ACC112 (cell line): ENCODE results near the gene FAM110C.
"Not testable (repeated sequence)": the region's sequence is repeated elsewhere in the genome, so short reads cannot be mapped to it uniquely, and the experiment has no call there.

Experiments
- H2AFZ ChIP-seq: fragments of 200-600 bp; sonication (generic); one replicate; pipeline ENCODE4 v1.6.0; 2017; ENCODE audit warnings: antibody characterized with exemption, low read length; ENCODE audit not compliant: unreplicated experiment
- H3K27ac ChIP-seq: fragments of 200-600 bp; sonication (generic); 2 replicates; pipeline ENCODE4 v1.5.1; 2014; ENCODE audit warnings: low read depth, mild to moderate bottlenecking, antibody characterized with exemption, low read length, moderate library complexity
- H3K27me3 ChIP-seq: fragments of 200-600 bp; sonication (generic); 2 replicates; pipeline ENCODE4 v1.6.1; 2014; ENCODE audit warnings: mild to moderate bottlenecking, antibody characterized with exemption, low read length, moderate library complexity, mixed read lengths; ENCODE audit not compliant: insufficient read depth
- H3K36me3 ChIP-seq: fragments of 200-600 bp; sonication (generic); 2 replicates; pipeline ENCODE4 v1.6.1; 2016; ENCODE audit warnings: mild to moderate bottlenecking, antibody characterized with exemption, low read length, moderate library complexity, mixed read lengths; ENCODE audit not compliant: insufficient read depth
- H3K4me1 ChIP-seq: fragments of 200-600 bp; sonication (generic); one replicate; pipeline ENCODE4 v1.6.1; 2016; ENCODE audit warnings: low read length, mixed read lengths; ENCODE audit not compliant: insufficient read depth, unreplicated experiment, control insufficient read depth
- H3K4me3 ChIP-seq: fragments of 200-600 bp; sonication (generic); 2 replicates; pipeline ENCODE4 v1.5.1; 2014; ENCODE audit warnings: mild to moderate bottlenecking, low read depth, low read length
- H3K79me2 ChIP-seq: fragments of 200-600 bp; sonication (generic); one replicate; pipeline ENCODE4 v1.6.0; 2016; ENCODE audit warnings: low read length; ENCODE audit not compliant: control insufficient read depth, unreplicated experiment, insufficient read depth

Gene FAM110C

GRCh38 chr2:68637-69036 lies 22.3 kb upstream of the FAM110C start:
- H2AFZ ChIP-seq, H3K27ac ChIP-seq, H3K79me2 ChIP-seq, H3K4me3 ChIP-seq, H3K36me3 ChIP-seq, H3K27me3 ChIP-seq, H3K4me1 ChIP-seq: not testable (repeated sequence)

- Histone ChIP-seq H2AFZ (no peak overlapping the region), H3K27me3 (no peaks in the 10 kb centered on the region), H3K27ac (no peak overlapping the region), H3K4me3 (no peak overlapping the region), H3K4me1 (no peaks in the 10 kb centered on the region), H3K79me2 (no peaks in the 10 kb centered on the region), H3K36me3 (no peaks in the 10 kb centered on the region)
Measured at GRCh38 chr2:66853-67252, 20.5 kb upstream of the FAM110C start.

- Histone ChIP-seq H3K36me3 (no peaks in the 10 kb centered on the region), H3K27me3 (no peaks in the 10 kb centered on the region), H2AFZ (no peak overlapping the region), H3K4me3 (no peak overlapping the region), H3K79me2 (no peaks in the 10 kb centered on the region), H3K27ac (no peak overlapping the region), H3K4me1 (no peaks in the 10 kb centered on the region)
Measured at GRCh38 chr2:65121-65520, 18.8 kb upstream of the FAM110C start.

GRCh38 chr2:55587-56448 lies 9.5 kb upstream of the FAM110C start:
- Histone ChIP-seq H3K27ac (no peak overlapping the region), H3K4me3 (no peak overlapping the region), H3K27me3 (no peaks in the 10 kb centered on the region), H2AFZ (no peak overlapping the region), H3K36me3 (no peaks in the 10 kb centered on the region), H3K79me2 (no peaks in the 10 kb centered on the region), H3K4me1 (no peaks in the 10 kb centered on the region)

GRCh38 chr2:51613-52012 lies 5.3 kb upstream of the FAM110C start:
- no peak overlapping the region for H2AFZ ChIP-seq
- no peak overlapping the region for H3K4me3 ChIP-seq
- no peak overlapping the region for H3K27ac ChIP-seq
- no peaks in the 10 kb centered on the region for H3K4me1 ChIP-seq
- peaks cover 15% of the 10 kb centered on the region for H3K27me3 ChIP-seq
- H3K79me2 ChIP-seq, result no peaks in the 10 kb centered on the region
- no peaks in the 10 kb centered on the region for H3K36me3 ChIP-seq

GRCh38 chr2:47737-48136 lies 1.4 kb upstream of the FAM110C start:
- no peak overlapping the region for H3K27ac ChIP-seq
- no peak overlapping the region for H3K4me3 ChIP-seq
- H2AFZ ChIP-seq, result no peak overlapping the region
- H3K79me2 ChIP-seq, result no peaks in the 10 kb centered on the region
- H3K36me3 ChIP-seq, result no peaks in the 10 kb centered on the region
- peaks cover 51% of the 10 kb centered on the region for H3K27me3 ChIP-seq
- no peaks in the 10 kb centered on the region for H3K4me1 ChIP-seq

- Histone ChIP-seq H3K36me3 (no peaks in the 10 kb centered on the region), H3K27me3 (peaks cover 52% of the 10 kb centered on the region), H2AFZ (no peak overlapping the region), H3K4me1 (no peaks in the 10 kb centered on the region), H3K79me2 (no peaks in the 10 kb centered on the region), H3K27ac (no peak overlapping the region), H3K4me3 (no peak overlapping the region)
Measured at GRCh38 chr2:47346-47725, 1.0 kb upstream of the FAM110C start.

GRCh38 chr2:46131-46470 lies 204 bp downstream of the FAM110C start:
- H3K4me3 ChIP-seq, result no peak overlapping the region
- H3K4me1 ChIP-seq, result no peaks in the 10 kb centered on the region
- H2AFZ ChIP-seq, result no peak overlapping the region
- H3K27me3 ChIP-seq, result peaks cover 63% of the 10 kb centered on the region
- H3K27ac ChIP-seq, result no peak overlapping the region
- H3K36me3 ChIP-seq, result no peaks in the 10 kb centered on the region
- no peaks in the 10 kb centered on the region for H3K79me2 ChIP-seq

- Histone ChIP-seq H3K36me3 (no peaks in the 10 kb centered on the region), H2AFZ (no peak overlapping the region), H3K27me3 (peaks cover 67% of the 10 kb centered on the region), H3K79me2 (no peaks in the 10 kb centered on the region), H3K4me1 (no peaks in the 10 kb centered on the region), H3K27ac (no peak overlapping the region), H3K4me3 (no peak overlapping the region)
Measured at GRCh38 chr2:45342-46130, 769 bp downstream of the FAM110C start.

- H3K4me3 ChIP-seq, result no peak overlapping the region
Measured at GRCh38 chr2:44748-45341, 1.5 kb downstream of the FAM110C start.

More at GRCh38 chr2:44748-45341, 1.5 kb downstream of the FAM110C start:
- no peaks in the 10 kb centered on the region for H3K4me1 ChIP-seq
- H3K27ac ChIP-seq, result no peak overlapping the region
- peaks cover 72% of the 10 kb centered on the region for H3K27me3 ChIP-seq
- H3K79me2 ChIP-seq, result no peaks in the 10 kb centered on the region
- no peaks in the 10 kb centered on the region for H3K36me3 ChIP-seq
- no peak overlapping the region for H2AFZ ChIP-seq
